GM12891 (cell line): ENCODE data around the gene KITLG.

ENCODE experiments used
- POLR2A ChIP-seq: IDR thresholded peaks from 2 replicates; pipeline ENCODE4 v1.6.1; 2011; ENCODE audit warnings: low read depth, low read length, control low read depth
- POLR2AphosphoS5 ChIP-seq: IDR thresholded peaks from 2 replicates; pipeline ENCODE4 v1.6.1; 2011; ENCODE audit warnings: low read depth, low read length, control low read depth
- POU2F2 ChIP-seq: IDR thresholded peaks from 2 replicates; pipeline ENCODE4 v1.6.1; 2011; ENCODE audit warnings: low read depth, mild to moderate bottlenecking, control low read depth, low read length, moderate library complexity
- SPI1 ChIP-seq: IDR thresholded peaks from 2 replicates; pipeline ENCODE4 v1.6.1; 2011; ENCODE audit warnings: low read depth, low read length, control low read depth
- TAF1 ChIP-seq: IDR thresholded peaks from 2 replicates; pipeline ENCODE4 v1.6.1; 2011; ENCODE audit warnings: low read depth, low read length, control low read depth

DNA sequence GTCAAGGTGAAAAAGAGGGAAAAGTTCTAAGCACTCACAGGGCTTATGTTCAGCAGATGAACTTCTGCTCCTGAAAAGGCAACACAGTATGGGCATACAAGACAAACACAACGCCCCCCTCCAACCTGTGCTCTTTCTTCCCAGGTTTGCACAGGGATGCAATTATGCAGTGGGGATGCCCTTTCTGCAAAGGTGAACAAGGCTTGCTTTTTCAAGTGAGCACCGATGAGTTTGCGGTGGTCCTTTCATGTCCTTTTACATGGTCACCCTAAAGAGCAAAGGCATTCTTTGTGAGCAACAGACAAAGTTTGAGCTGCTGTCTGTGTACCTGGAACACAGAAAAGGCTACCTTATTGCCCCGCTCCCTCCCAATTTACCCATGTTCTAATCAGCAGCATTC is 6.7 kb downstream of the KITLG start:
- no peak for TF ChIP-seq POLR2A
- no peak for TF ChIP-seq TAF1
- TF ChIP-seq POLR2AphosphoS5: no peak
- TF ChIP-seq POU2F2: no peak
- no peak for TF ChIP-seq SPI1
